GM23338 (cell line): Measurements from ENCODE around the gene E2F3. TPM values are rescaled to one million over a fixed set of nuclear protein-coding genes. Genes with fewer than 3 reads are reported as not detected.

Experiments used
- ATAC-seq: fragments of 200-7000 bp; cut with Tn5 transposase; 3 replicates; pipeline ENCODE4 v1.9.1; 2020
- DNase-seq: peaks from one replicate; pipeline ENCODE4 v3.0.0-alpha.2; 2015; ENCODE audit warnings: low spot score
- H2AFZ ChIP-seq: fragments of 200-600 bp; sonication (generic); 2 replicates; pipeline ENCODE4 v1.8.0; 2016; ENCODE audit warnings: antibody characterized with exemption, mild to moderate bottlenecking, moderate library complexity
- H3F3A ChIP-seq: fragments of 200-600 bp; sonication (generic); replicated peaks from 2 replicates; pipeline ENCODE4 v1.8.0; 2017; ENCODE audit warnings: antibody characterized with exemption, mixed run types, low read depth
- H3K27ac ChIP-seq: fragments of 200-600 bp; sonication (generic); 2 replicates; pipeline ENCODE4 v1.6.1; 2016; ENCODE audit warnings: low read depth
- H3K27me3 ChIP-seq: fragments of 200-600 bp; sonication (generic); 2 replicates; pipeline ENCODE4 v1.8.0; 2016; ENCODE audit warnings: mild to moderate bottlenecking, mixed run types, moderate library complexity; ENCODE audit not compliant: insufficient read depth
- H3K36me3 ChIP-seq: fragments of 200-600 bp; sonication (generic); 2 replicates; pipeline ENCODE4 v1.8.0; 2016; ENCODE audit warnings: mild to moderate bottlenecking; ENCODE audit not compliant: insufficient read depth
- H3K4me1 ChIP-seq: fragments of 200-600 bp; sonication (generic); 2 replicates; pipeline ENCODE4 v1.8.0; 2016; ENCODE audit warnings: mild to moderate bottlenecking, moderate library complexity; ENCODE audit not compliant: insufficient read depth
- H3K4me2 ChIP-seq: fragments of 200-600 bp; sonication (generic); 2 replicates; pipeline ENCODE4 v1.7.1; 2017; ENCODE audit warnings: mixed run types
- H3K4me3 ChIP-seq: fragments of 200-600 bp; sonication (generic); 2 replicates; pipeline ENCODE4 v1.6.1; 2016; ENCODE audit warnings: mixed run types
- H3K79me2 ChIP-seq: fragments of 200-600 bp; sonication (generic); replicated peaks from 2 replicates; pipeline ENCODE4 v1.8.0; 2017; ENCODE audit warnings: mild to moderate bottlenecking; ENCODE audit not compliant: insufficient read depth
- H3K9me2 ChIP-seq: fragments of 200-600 bp; sonication (generic); 2 replicates; pipeline ENCODE4 v1.8.0; 2017; ENCODE audit not compliant: insufficient read depth
- H4K20me1 ChIP-seq: fragments of 200-600 bp; sonication (generic); replicated peaks from 2 replicates; pipeline ENCODE4 v1.8.0; 2017; ENCODE audit warnings: mild to moderate bottlenecking; ENCODE audit not compliant: insufficient read depth
- H3K27ac Mint-ChIP-seq: 2 replicates; pipeline ENCODE4 v1.8.0; 2020; ENCODE audit warnings: inconsistent platforms, mild to moderate bottlenecking, moderate library complexity, mixed read lengths
- H3K27me3 Mint-ChIP-seq: 3 replicates; pipeline ENCODE4 v1.8.0; 2022; ENCODE audit warnings: low read depth, mild to moderate bottlenecking, moderate library complexity, mixed read lengths, inconsistent platforms; ENCODE audit not compliant: insufficient read depth, poor library complexity
- H3K36me3 Mint-ChIP-seq: 3 replicates; pipeline ENCODE4 v1.8.0; 2021; ENCODE audit warnings: low read depth, mild to moderate bottlenecking, inconsistent platforms, moderate library complexity, mixed read lengths
- H3K4me1 Mint-ChIP-seq: 3 replicates; pipeline ENCODE4 v1.8.0; 2020; ENCODE audit warnings: mild to moderate bottlenecking, inconsistent platforms, mixed read lengths
- H3K4me3 Mint-ChIP-seq: 3 replicates; pipeline ENCODE4 v1.8.0; 2021; ENCODE audit warnings: moderate library complexity, mild to moderate bottlenecking, inconsistent platforms, mixed read lengths
- H3K9me3 Mint-ChIP-seq: 3 replicates; pipeline ENCODE4 v1.8.0; 2020; ENCODE audit warnings: moderate library complexity, mild to moderate bottlenecking, inconsistent platforms, mixed read lengths
- CREB1 ChIP-seq: fragments of 250-450 bp; sonication (Bioruptor Pico); IDR thresholded peaks from 2 replicates; pipeline ENCODE4 v1.5.0; 2020; ENCODE audit warnings: low read depth, mild to moderate bottlenecking, moderate library complexity
- CTCF ChIP-seq, 2 experiments: fragments of 200-600 bp in 1 of 2; sonication (generic) in 1 of 2; conservative IDR thresholded peaks; 2 replicates each; pipeline versions ENCODE4 v1.5.1 to v1.6.1; 2016 to 2017; ENCODE audit warnings: antibody characterized with exemption in 2 of 2, low read depth in 2 of 2, mild to moderate bottlenecking in 2 of 2, moderate library complexity in 1 of 2
- ETS1 ChIP-seq: IDR thresholded peaks from 2 replicates; pipeline ENCODE4 v1.6.1; 2016; ENCODE audit warnings: antibody characterized with exemption
- EZH2 ChIP-seq: fragments of 200-600 bp; sonication (generic); IDR thresholded peaks from one replicate; pipeline ENCODE4 v1.8.0; 2017; ENCODE audit warnings: antibody characterized with exemption, mild to moderate bottlenecking, low read depth; ENCODE audit not compliant: unreplicated experiment
- EZH2phosphoT487 ChIP-seq: fragments of 200-600 bp; sonication (generic); IDR thresholded peaks from one replicate; pipeline ENCODE4 v1.8.1; 2018; ENCODE audit warnings: antibody characterized with exemption; ENCODE audit not compliant: unreplicated experiment
- JUNB ChIP-seq: IDR thresholded peaks from one replicate; pipeline ENCODE4 v1.6.1; 2016; ENCODE audit warnings: antibody characterized with exemption; ENCODE audit not compliant: unreplicated experiment
- NANOG ChIP-seq: IDR thresholded peaks from 2 replicates; pipeline ENCODE4 v1.6.1; 2016; ENCODE audit warnings: antibody characterized with exemption, borderline replicate concordance
- POLR2AphosphoS5 ChIP-seq: IDR thresholded peaks from 2 replicates; pipeline ENCODE4 v1.6.1; 2016; ENCODE audit warnings: antibody characterized with exemption, low read depth
- REST ChIP-seq: IDR thresholded peaks from one replicate; pipeline ENCODE4 v1.6.1; 2018; ENCODE audit warnings: antibody characterized with exemption; ENCODE audit not compliant: unreplicated experiment
- STAT1 ChIP-seq: IDR thresholded peaks from one replicate; pipeline ENCODE4 v1.6.1; 2016; ENCODE audit warnings: antibody characterized with exemption; ENCODE audit not compliant: unreplicated experiment
- ZNF114 ChIP-seq: fragments of 250-450 bp; sonication (Bioruptor Pico); IDR thresholded peaks from 2 replicates; pipeline ENCODE4 v1.5.0; 2020; ENCODE audit warnings: mild to moderate bottlenecking, moderate library complexity
- ZNF331 ChIP-seq: fragments of 250-450 bp; sonication (Bioruptor Pico); IDR thresholded peaks from 2 replicates; pipeline ENCODE4 v1.5.0; 2020; ENCODE audit warnings: low read depth, mild to moderate bottlenecking, moderate library complexity
- ZNF462 ChIP-seq: fragments of 250-450 bp; sonication (Bioruptor Pico); IDR thresholded peaks from 2 replicates; pipeline ENCODE4 v1.5.0; 2020; ENCODE audit warnings: mild to moderate bottlenecking, moderate library complexity
- polyA plus RNA-seq: library from polyadenylated mRNA; unstranded; fragments of >200 nt; fragmentation: Nextera tagmentation; extraction: Ambion mirVana; gene quantifications from 2 replicates; pipeline ENCODE4 v1.2.1, GENCODE V29; 2016
- total RNA-seq: library from RNA; depleted of rRNA; stranded (reverse); fragments of >200 nt; shearing (Covaris generic); gene quantifications from 2 replicates; pipeline ENCODE4 v1.2.3, GENCODE V29; 2014

Gene E2F3
- total and polyA plus RNA-seq, 2 experiments from 2014 or later = 27.2 to 33.5 TPM

GRCh38 chr6:20479526-20479925 is 77.8 kb downstream of the E2F3 start:
- no peaks in the 10 kb centered on the region for H3K9me2 ChIP-seq
- H3K4me3 ChIP-seq = no peak overlapping the region
- Mint-ChIP-seq H3K27me3 (peaks cover 2% of the 10 kb centered on the region), H3K4me1 (peaks cover 19% of the 10 kb centered on the region), H3K9me3 (no peaks in the 10 kb centered on the region), H3K4me3 (no peak overlapping the region), H3K36me3 (peaks cover 82% of the 10 kb centered on the region), H3K27ac (no peak overlapping the region)
- DNase-seq (no peak), ATAC-seq (no peak)
- 0 out of 2 replicates have a peak, but pooled peaks cover 3% of the 10 kb centered on the region for H3F3A ChIP-seq
- H3K27me3 ChIP-seq = no peaks in the 10 kb centered on the region
- H4K20me1 ChIP-seq = peaks cover 36% of the 10 kb centered on the region
- H2AFZ ChIP-seq = no peak overlapping the region
- H3K27ac ChIP-seq = no peak overlapping the region; the same call in 1 of the 2 replicates
- peaks cover 24% of the 10 kb centered on the region for H3K36me3 ChIP-seq
- no peak for TF ChIP-seq JUNB
- no peak for TF ChIP-seq ZNF331 (CRISPR knock-in tag)
- no peak for TF ChIP-seq STAT1
- no peak for TF ChIP-seq CTCF (conservative IDR thresholded peaks at IDR 0.05; ENCODE audit: low read depth in 2 of 2)
- no peak for TF ChIP-seq ZNF462 (CRISPR knock-in tag)
- TF ChIP-seq ZNF114 (CRISPR knock-in tag) = no peak
- TF ChIP-seq CREB1 (CRISPR knock-in tag) = no peak
- TF ChIP-seq REST = no peak
- no peak for TF ChIP-seq ETS1
- TF ChIP-seq NANOG = no peak
- no peak for TF ChIP-seq EZH2phosphoT487
- TF ChIP-seq POLR2AphosphoS5 = no peak
- TF ChIP-seq EZH2 = no peak
- H3K79me2 ChIP-seq = peaks cover 65% of the 10 kb centered on the region
- H3K4me2 ChIP-seq = no peak overlapping the region
- no peaks in the 10 kb centered on the region for H3K4me1 ChIP-seq
